Loucy (cell line): ENCODE measurements around the gene CPSF4.
A peak's percentile ranks its signal among the peaks of the same experiment; 100 is the strongest.

Experiments
- H2AFZ ChIP-seq: fragments of 200-600 bp; sonication (generic); 2 replicates; pipeline ENCODE4 v1.6.0; 2016; ENCODE audit warnings: antibody characterized with exemption, mild to moderate bottlenecking, low read length, moderate library complexity
- H3F3A ChIP-seq: fragments of 200-600 bp; 2 replicates; pipeline ENCODE4 v1.6.0; 2016; ENCODE audit warnings: antibody characterized with exemption, low read depth, mild to moderate bottlenecking
- H3K27me3 ChIP-seq: fragments of 200-600 bp; sonication (generic); 2 replicates; pipeline ENCODE4 v1.6.1; 2014; ENCODE audit warnings: low read length, mild to moderate bottlenecking; ENCODE audit not compliant: insufficient read depth, poor library complexity, severe bottlenecking
- H3K36me3 ChIP-seq: fragments of 200-600 bp; sonication (generic); 2 replicates; pipeline ENCODE4 v1.6.1; 2016; ENCODE audit warnings: low read length; ENCODE audit not compliant: insufficient read depth
- H3K4me1 ChIP-seq: fragments of 200-600 bp; sonication (generic); 2 replicates; pipeline ENCODE4 v1.5.1; 2014; ENCODE audit warnings: low read length, mild to moderate bottlenecking; ENCODE audit not compliant: insufficient read depth, poor library complexity, severe bottlenecking
- H3K4me2 ChIP-seq: fragments of 200-600 bp; sonication (generic); 2 replicates; pipeline ENCODE4 v1.6.0; 2014; ENCODE audit warnings: antibody characterized with exemption, low read length, low read depth, mild to moderate bottlenecking; ENCODE audit not compliant: poor library complexity, severe bottlenecking
- H3K4me3 ChIP-seq: fragments of 200-600 bp; sonication (generic); 2 replicates; pipeline ENCODE4 v1.5.1; 2014; ENCODE audit warnings: low read length, mild to moderate bottlenecking, mixed read lengths; ENCODE audit not compliant: poor library complexity, severe bottlenecking
- H3K79me2 ChIP-seq: fragments of 200-600 bp; sonication (generic); 2 replicates; pipeline ENCODE4 v1.6.1; 2014; ENCODE audit warnings: low read length; ENCODE audit not compliant: insufficient read depth
- H3K9ac ChIP-seq: fragments of 200-600 bp; sonication (generic); 2 replicates; pipeline ENCODE4 v1.6.0; 2014; ENCODE audit warnings: mild to moderate bottlenecking, low read depth, low read length, moderate library complexity; ENCODE audit not compliant: poor library complexity, severe bottlenecking
- H3K9me2 ChIP-seq: fragments of 200-600 bp; sonication (generic); replicated peaks from 2 replicates; pipeline ENCODE4 v1.6.1; 2016; ENCODE audit warnings: low read depth, low read length, mixed read lengths
- H3K9me3 ChIP-seq: fragments of 200-600 bp; sonication (generic); 2 replicates; pipeline ENCODE4 v1.6.1; 2014; ENCODE audit warnings: mild to moderate bottlenecking, antibody characterized with exemption, low read length, low read depth; ENCODE audit not compliant: insufficient read depth
- H4K20me1 ChIP-seq: fragments of 200-600 bp; sonication (generic); 2 replicates; pipeline ENCODE4 v1.6.0; 2014; ENCODE audit warnings: antibody characterized with exemption, low read length, mild to moderate bottlenecking; ENCODE audit not compliant: insufficient read depth, poor library complexity, severe bottlenecking
- EZH2phosphoT487 ChIP-seq: fragments of 200-600 bp; IDR thresholded peaks from 2 replicates; pipeline ENCODE4 v1.6.1; 2018; ENCODE audit warnings: antibody characterized with exemption, mild to moderate bottlenecking, moderate library complexity, borderline replicate concordance
- TF ChIP-seq, protein P1 (sequence below): fragments of 200-600 bp; sonication (generic); conservative IDR thresholded peaks from 2 replicates; pipeline ENCODE4 v1.5.1; 2014; ENCODE audit warnings: mild to moderate bottlenecking, antibody characterized with exemption, low read length

Gene CPSF4

DNA sequence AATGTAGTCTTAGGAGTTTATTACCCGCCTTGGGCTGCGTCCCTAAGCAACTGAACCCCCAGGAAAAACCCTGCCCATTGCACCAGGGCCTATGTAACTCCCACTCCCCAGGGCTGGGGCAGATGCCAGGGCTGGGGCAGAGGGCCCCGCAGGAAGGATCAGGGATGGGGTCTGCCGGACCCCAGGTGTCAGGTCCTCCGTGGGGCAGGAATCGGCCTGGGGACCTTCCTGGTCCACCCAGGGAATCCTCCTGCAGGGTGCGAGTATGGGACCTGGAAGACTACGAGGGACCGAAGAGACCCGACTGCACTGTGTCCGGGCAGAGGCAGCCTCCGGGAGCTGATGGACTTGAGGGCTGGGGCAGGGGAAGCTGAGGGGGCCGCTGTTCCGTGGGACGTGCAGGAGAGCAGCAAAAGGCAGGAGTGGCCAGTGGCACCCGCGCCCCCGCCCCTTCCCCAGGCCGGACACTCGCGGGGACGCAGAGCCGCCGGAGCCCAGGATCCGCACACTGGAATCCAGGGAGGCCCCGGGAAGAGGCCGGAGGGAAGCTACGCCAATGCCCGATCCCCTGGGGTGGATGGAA, 29.7 kb downstream of the CPSF4 start:
- no peak for TF ChIP-seq EZH2phosphoT487
- TF ChIP-seq, protein P1, sequence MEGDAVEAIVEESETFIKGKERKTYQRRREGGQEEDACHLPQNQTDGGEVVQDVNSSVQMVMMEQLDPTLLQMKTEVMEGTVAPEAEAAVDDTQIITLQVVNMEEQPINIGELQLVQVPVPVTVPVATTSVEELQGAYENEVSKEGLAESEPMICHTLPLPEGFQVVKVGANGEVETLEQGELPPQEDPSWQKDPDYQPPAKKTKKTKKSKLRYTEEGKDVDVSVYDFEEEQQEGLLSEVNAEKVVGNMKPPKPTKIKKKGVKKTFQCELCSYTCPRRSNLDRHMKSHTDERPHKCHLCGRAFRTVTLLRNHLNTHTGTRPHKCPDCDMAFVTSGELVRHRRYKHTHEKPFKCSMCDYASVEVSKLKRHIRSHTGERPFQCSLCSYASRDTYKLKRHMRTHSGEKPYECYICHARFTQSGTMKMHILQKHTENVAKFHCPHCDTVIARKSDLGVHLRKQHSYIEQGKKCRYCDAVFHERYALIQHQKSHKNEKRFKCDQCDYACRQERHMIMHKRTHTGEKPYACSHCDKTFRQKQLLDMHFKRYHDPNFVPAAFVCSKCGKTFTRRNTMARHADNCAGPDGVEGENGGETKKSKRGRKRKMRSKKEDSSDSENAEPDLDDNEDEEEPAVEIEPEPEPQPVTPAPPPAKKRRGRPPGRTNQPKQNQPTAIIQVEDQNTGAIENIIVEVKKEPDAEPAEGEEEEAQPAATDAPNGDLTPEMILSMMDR = no peak
- Histone ChIP-seq H3K9me3 (no peaks in the 10 kb centered on the region), H3K27me3 (no peaks in the 10 kb centered on the region), H4K20me1 (peaks cover 12% of the 10 kb centered on the region), H3K4me1 (peaks cover 13% of the 10 kb centered on the region), H3F3A (no peaks in the 10 kb centered on the region), H3K9me2 (no peaks in the 10 kb centered on the region), H3K79me2 (peaks cover 33% of the 10 kb centered on the region), H3K4me2 (no peak overlapping the region), H3K9ac (no peak overlapping the region), H3K36me3 (no peaks in the 10 kb centered on the region), H3K4me3 (no peak overlapping the region), H2AFZ (no peak overlapping the region)

DNA sequence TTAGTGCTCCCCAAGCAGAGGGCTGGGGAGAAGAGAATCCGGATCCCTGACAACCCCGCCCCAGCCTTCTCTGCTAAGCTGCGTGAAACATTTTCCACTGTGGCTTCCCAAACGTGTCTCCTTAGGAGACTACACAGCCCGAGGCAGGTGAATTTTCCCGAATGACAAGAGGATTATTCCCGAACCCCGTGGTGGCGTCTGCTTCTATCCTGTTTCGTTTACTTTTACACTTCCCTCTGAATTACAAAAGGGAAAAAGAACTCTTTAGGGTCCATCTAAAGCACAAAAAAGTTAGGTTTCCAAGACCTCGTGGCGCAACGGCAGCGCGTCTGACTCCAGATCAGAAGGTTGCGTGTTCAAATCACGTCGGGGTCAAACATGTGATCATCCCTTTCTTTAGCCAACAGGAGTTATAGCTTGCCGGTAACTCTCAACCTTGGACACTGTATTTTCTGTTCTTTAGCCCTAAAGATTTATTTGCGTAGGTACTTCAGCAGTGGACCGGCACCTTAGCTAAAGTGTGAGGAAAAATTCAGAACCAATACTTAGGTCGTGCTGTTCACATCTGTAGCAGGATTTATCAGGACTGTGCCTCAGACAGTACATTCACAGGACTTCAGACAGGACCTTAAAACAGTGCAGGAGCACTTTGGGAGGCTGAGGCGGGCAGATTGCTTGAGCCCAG, 30.8 kb downstream of the CPSF4 start:
- Histone ChIP-seq H2AFZ (no peak overlapping the region), H3K27me3 (no peaks in the 10 kb centered on the region), H3K79me2 (peaks cover 33% of the 10 kb centered on the region), H3K4me2 (no peak overlapping the region), H3K9ac (no peak overlapping the region), H3K36me3 (no peaks in the 10 kb centered on the region), H3K4me1 (peaks cover 14% of the 10 kb centered on the region), H3K4me3 (no peak overlapping the region), H4K20me1 (peaks cover 12% of the 10 kb centered on the region), H3K9me2 (no peaks in the 10 kb centered on the region), H3K9me3 (no peaks in the 10 kb centered on the region), H3F3A (no peaks in the 10 kb centered on the region)
- no peak for TF ChIP-seq EZH2phosphoT487
- TF ChIP-seq, protein P1 = no peak

DNA sequence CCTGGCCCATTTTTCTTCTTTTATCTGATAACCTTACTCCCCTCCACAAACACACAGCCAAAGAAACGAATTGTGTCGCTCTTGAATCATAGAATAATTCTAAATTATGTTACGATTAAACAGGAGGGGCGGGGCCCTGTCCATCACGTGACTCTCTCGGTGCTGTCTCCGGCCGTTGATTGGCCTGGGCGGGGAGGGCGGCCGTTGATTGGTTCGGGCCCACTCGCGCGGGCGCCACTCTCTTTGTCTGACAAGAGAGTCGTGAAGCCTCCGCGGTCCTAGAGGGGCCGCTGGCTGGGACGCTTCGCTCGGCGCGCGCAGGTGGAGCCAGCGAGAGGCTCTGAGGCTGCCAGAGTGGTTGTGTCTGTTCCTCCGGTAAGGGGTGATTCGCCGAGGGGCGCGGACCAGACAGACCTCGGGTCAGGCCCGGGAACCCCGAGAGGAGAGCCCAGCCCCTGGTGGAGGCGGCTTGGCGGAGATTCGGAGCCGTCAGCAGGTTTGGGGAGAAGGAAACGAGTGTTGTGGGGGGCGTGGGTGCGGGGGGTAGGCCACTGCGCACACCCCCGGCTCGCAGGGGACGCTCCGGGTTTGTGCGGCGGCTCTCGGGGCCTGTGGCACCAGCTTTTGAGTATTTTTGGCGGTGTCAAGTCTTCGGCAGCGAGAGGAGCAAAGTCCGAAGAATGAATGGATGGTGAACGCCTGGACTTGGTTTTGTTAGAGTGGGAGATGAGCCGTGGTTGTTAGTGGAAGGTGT, 34.0 kb downstream of the CPSF4 start, which contains the start of gene ZNF789:
ZNF789 (plus strand) TSS at position 330 of the 754 bp plus-strand sequence. CDS start 3,567 bp downstream, outside the sequence.
- Histone ChIP-seq H3K27me3 (no peaks in the 10 kb centered on the region), H3K4me2 (peak within 1 kb of the TSS; percentile 74), H3K4me1 (peaks cover 19% of the 10 kb centered on the region), H4K20me1 (peaks cover 13% of the 10 kb centered on the region), H3K36me3 (0 out of 2 replicates have a peak, but pooled peaks cover 4% of the 10 kb centered on the region), H2AFZ (peak within 1 kb of the TSS; percentile 97), H3F3A (no peaks in the 10 kb centered on the region), H3K9ac (peak within 1 kb of the TSS; percentile 85), H3K9me3 (no peaks in the 10 kb centered on the region), H3K4me3 (peak within 1 kb of the TSS; percentile 80), H3K79me2 (peaks cover 50% of the 10 kb centered on the region), H3K9me2 (no peaks in the 10 kb centered on the region)
- TF ChIP-seq, protein P1 = no peak
- no peak for TF ChIP-seq EZH2phosphoT487
